ENCODE data around the gene VWA8. TPM values are rescaled to one million over a fixed set of nuclear protein-coding genes. Genes with fewer than 3 reads are reported as not detected.

VWA8 gene
- total RNA-seq, 1 donor: 21.4 TPM

- no peak overlapping the region for H2AFZ ChIP-seq (ENCODE audit: low read length)
- no peaks in the 10 kb centered on the region for H3K79me2 ChIP-seq (ENCODE audit: insufficient read depth, low read length)
- no peaks in the 10 kb centered on the region for H4K20me1 ChIP-seq (ENCODE audit: insufficient read depth, low read length)
- no peak overlapping the region for H3K4me2 ChIP-seq (ENCODE audit: insufficient read depth, low read length)
- no peak overlapping the region for H3K27ac ChIP-seq (ENCODE audit: low read depth, low read length)
- H3K4me1 ChIP-seq (ENCODE audit: insufficient read depth, low read length): peaks cover 23% of the 10 kb centered on the region
- no peaks in the 10 kb centered on the region for H3K27me3 ChIP-seq (ENCODE audit: insufficient read depth, low read length)
- no peak for DNase-seq (ENCODE audit: insufficient read length, low spot score, missing footprints)
- H3K36me3 ChIP-seq (ENCODE audit: insufficient read depth, low read length): no peaks in the 10 kb centered on the region
- no peaks in the 10 kb centered on the region for H3K9me3 ChIP-seq (ENCODE audit: low read depth, low read length)
- H3K4me3 ChIP-seq (ENCODE audit: insufficient read depth, low read length): no peak overlapping the region
- TF ChIP-seq, protein P1, sequence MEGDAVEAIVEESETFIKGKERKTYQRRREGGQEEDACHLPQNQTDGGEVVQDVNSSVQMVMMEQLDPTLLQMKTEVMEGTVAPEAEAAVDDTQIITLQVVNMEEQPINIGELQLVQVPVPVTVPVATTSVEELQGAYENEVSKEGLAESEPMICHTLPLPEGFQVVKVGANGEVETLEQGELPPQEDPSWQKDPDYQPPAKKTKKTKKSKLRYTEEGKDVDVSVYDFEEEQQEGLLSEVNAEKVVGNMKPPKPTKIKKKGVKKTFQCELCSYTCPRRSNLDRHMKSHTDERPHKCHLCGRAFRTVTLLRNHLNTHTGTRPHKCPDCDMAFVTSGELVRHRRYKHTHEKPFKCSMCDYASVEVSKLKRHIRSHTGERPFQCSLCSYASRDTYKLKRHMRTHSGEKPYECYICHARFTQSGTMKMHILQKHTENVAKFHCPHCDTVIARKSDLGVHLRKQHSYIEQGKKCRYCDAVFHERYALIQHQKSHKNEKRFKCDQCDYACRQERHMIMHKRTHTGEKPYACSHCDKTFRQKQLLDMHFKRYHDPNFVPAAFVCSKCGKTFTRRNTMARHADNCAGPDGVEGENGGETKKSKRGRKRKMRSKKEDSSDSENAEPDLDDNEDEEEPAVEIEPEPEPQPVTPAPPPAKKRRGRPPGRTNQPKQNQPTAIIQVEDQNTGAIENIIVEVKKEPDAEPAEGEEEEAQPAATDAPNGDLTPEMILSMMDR (IDR thresholded peaks at IDR 0.05; ENCODE audit: extremely low read depth, low read depth, low read length): no peak
These were observed 317.4 kb downstream of the VWA8 start for GRCh38 chr13:41643507-41643906.

- DNase-seq (ENCODE audit: insufficient read length, low spot score, missing footprints): no peak
- Histone ChIP-seq H3K27me3 (ENCODE audit: insufficient read depth, low read length) (no peaks in the 10 kb centered on the region), H3K79me2 (ENCODE audit: insufficient read depth, low read length) (no peaks in the 10 kb centered on the region), H3K36me3 (ENCODE audit: insufficient read depth, low read length) (no peaks in the 10 kb centered on the region), H3K27ac (ENCODE audit: low read depth, low read length) (no peak overlapping the region), H3K4me2 (ENCODE audit: insufficient read depth, low read length) (no peak overlapping the region), H3K4me1 (ENCODE audit: insufficient read depth, low read length) (peaks cover 17% of the 10 kb centered on the region), H4K20me1 (ENCODE audit: insufficient read depth, low read length) (no peaks in the 10 kb centered on the region), H2AFZ (ENCODE audit: low read length) (no peak overlapping the region), H3K9me3 (ENCODE audit: low read depth, low read length) (no peaks in the 10 kb centered on the region), H3K4me3 (ENCODE audit: insufficient read depth, low read length) (no peak overlapping the region)
- TF ChIP-seq, protein P1 (IDR thresholded peaks at IDR 0.05; ENCODE audit: extremely low read depth, low read depth, low read length): no peak
These were observed 318.9 kb downstream of the VWA8 start for GRCh38 chr13:41641961-41642360.

DNA sequence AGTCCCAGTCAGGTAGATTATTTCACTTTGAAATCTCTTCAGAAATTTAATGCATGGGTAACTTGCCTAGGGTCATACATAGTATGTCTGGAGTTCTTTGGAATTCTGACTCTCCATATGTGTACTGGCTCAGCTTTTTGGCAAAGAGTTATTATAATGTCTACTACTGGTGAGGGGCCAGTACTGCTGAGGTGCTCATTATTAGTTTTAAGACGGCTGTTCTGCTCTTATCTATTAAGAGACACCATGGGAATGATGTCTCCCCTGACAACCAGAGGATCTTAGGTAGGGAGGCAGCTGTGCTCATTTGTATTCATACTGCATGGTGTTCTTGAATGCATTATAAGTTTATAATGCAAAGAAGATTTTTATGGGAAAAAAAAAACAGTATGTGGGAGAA is 319.5 kb downstream of the VWA8 start:
- Histone ChIP-seq H3K27ac (ENCODE audit: low read depth, low read length) (no peak overlapping the region), H3K9me3 (ENCODE audit: low read depth, low read length) (no peaks in the 10 kb centered on the region), H3K4me3 (ENCODE audit: insufficient read depth, low read length) (no peak overlapping the region), H3K36me3 (ENCODE audit: insufficient read depth, low read length) (no peaks in the 10 kb centered on the region), H3K4me2 (ENCODE audit: insufficient read depth, low read length) (no peak overlapping the region), H3K79me2 (ENCODE audit: insufficient read depth, low read length) (no peaks in the 10 kb centered on the region), H3K27me3 (ENCODE audit: insufficient read depth, low read length) (no peaks in the 10 kb centered on the region), H4K20me1 (ENCODE audit: insufficient read depth, low read length) (no peaks in the 10 kb centered on the region), H3K4me1 (ENCODE audit: insufficient read depth, low read length) (peaks cover 17% of the 10 kb centered on the region), H2AFZ (ENCODE audit: low read length) (no peak overlapping the region)
- TF ChIP-seq, protein P1 (IDR thresholded peaks at IDR 0.05; ENCODE audit: extremely low read depth, low read depth, low read length): no peak
- no peak for DNase-seq (ENCODE audit: insufficient read length, low spot score, missing footprints)

GRCh38 chr13:41639955-41640780 is 320.7 kb downstream of the VWA8 start:
- Histone ChIP-seq H3K4me2 (ENCODE audit: insufficient read depth, low read length) (peak overlapping the region; percentile 4), H3K79me2 (ENCODE audit: insufficient read depth, low read length) (no peaks in the 10 kb centered on the region), H4K20me1 (ENCODE audit: insufficient read depth, low read length) (no peaks in the 10 kb centered on the region)

More at GRCh38 chr13:41639955-41640780, 320.7 kb downstream of the VWA8 start:
- Histone ChIP-seq H3K36me3 (ENCODE audit: insufficient read depth, low read length) (no peaks in the 10 kb centered on the region), H2AFZ (ENCODE audit: low read length) (no peak overlapping the region), H3K4me1 (ENCODE audit: insufficient read depth, low read length) (peaks cover 7% of the 10 kb centered on the region), H3K4me3 (ENCODE audit: insufficient read depth, low read length) (no peak overlapping the region), H3K27me3 (ENCODE audit: insufficient read depth, low read length) (no peaks in the 10 kb centered on the region), H3K27ac (ENCODE audit: low read depth, low read length) (no peak overlapping the region), H3K9me3 (ENCODE audit: low read depth, low read length) (no peaks in the 10 kb centered on the region)
- no peak for DNase-seq (ENCODE audit: insufficient read length, low spot score, missing footprints)
- TF ChIP-seq, protein P1 (IDR thresholded peaks at IDR 0.05; ENCODE audit: extremely low read depth, low read depth, low read length): no peak
